NCI-H774 (cell line): ENCODE data around the gene CLCN2.
A peak's percentile ranks its signal among the peaks of the same experiment; 100 is the strongest.
"Not testable (repeated sequence)": the region's sequence is repeated elsewhere in the genome, so short reads cannot be mapped to it uniquely, and the experiment has no call there.

Experiments used
- DNase-seq: peaks from one replicate; lab custom pipeline; 2025; lab: John Stamatoyannopoulos, UW

The CLCN2 gene

GRCh38 chr3:184345317-184346144, 15.9 kb downstream of the CLCN2 start:
- peak; percentile 32 for DNase-seq

- no peak for DNase-seq
These were observed 16.7 kb downstream of the CLCN2 start for GRCh38 chr3:184344579-184345316.

GRCh38 chr3:184343200-184343876, 18.1 kb downstream of the CLCN2 start:
- DNase-seq = no peak

- DNase-seq = peak; percentile 89
These were observed 19.5 kb downstream of the CLCN2 start for GRCh38 chr3:184341925-184342324.

- not testable (repeated sequence) for DNase-seq
These were observed 21.8 kb downstream of the CLCN2 start for GRCh38 chr3:184339451-184340135.

- DNase-seq = no peak
These were observed 22.4 kb downstream of the CLCN2 start for GRCh38 chr3:184339001-184339400.

GRCh38 chr3:184338511-184338945, 22.9 kb downstream of the CLCN2 start:
- DNase-seq = peak; percentile 88

- no peak for DNase-seq
These were observed 23.4 kb downstream of the CLCN2 start for GRCh38 chr3:184337981-184338380.

- no peak for DNase-seq
These were observed 24.0 kb downstream of the CLCN2 start, which contains the start of gene FAM131A for GRCh38 chr3:184337399-184337714. FAM131A (plus strand) TSS chr3:184337600; CDS start chr3:184337631, 31 bp downstream.

- DNase-seq = peak; percentile 30
These were observed 24.6 kb downstream of the CLCN2 start for GRCh38 chr3:184336547-184337398.

GRCh38 chr3:184335661-184336546, 25.5 kb downstream of the CLCN2 start:
- DNase-seq = peak; percentile 91

- no peak for DNase-seq
These were observed 26.1 kb downstream of the CLCN2 start for GRCh38 chr3:184335291-184335660.

GRCh38 chr3:184334470-184335158, 26.8 kb downstream of the CLCN2 start:
- DNase-seq = no peak

- no peak for DNase-seq
These were observed 27.7 kb downstream of the CLCN2 start for GRCh38 chr3:184333700-184334099.

GRCh38 chr3:184333190-184333589, 28.2 kb downstream of the CLCN2 start:
- DNase-seq = no peak

GRCh38 chr3:184332370-184333090, 28.9 kb downstream of the CLCN2 start:
- DNase-seq = no peak

GRCh38 chr3:184328516-184328915, 32.9 kb downstream of the CLCN2 start:
- no peak for DNase-seq

GRCh38 chr3:184327171-184327570, 34.2 kb downstream of the CLCN2 start:
- no peak for DNase-seq
